IPS-18c (cell line): ENCODE measurements around the gene OLFM1.
A peak's percentile ranks its signal among the peaks of the same experiment; 100 is the strongest.

Experiments used
- H3K4me3 ChIP-seq: 2 replicates; pipeline ENCODE4 v1.7.0; 2013; ENCODE audit warnings: low read depth, mild to moderate bottlenecking, low read length, moderate library complexity; ENCODE audit not compliant: insufficient read depth
- H3K9me3 ChIP-seq: one replicate; pipeline ENCODE4 v1.6.1; 2013; ENCODE audit warnings: mild to moderate bottlenecking, low read length, moderate library complexity; ENCODE audit not compliant: control insufficient read depth, insufficient read depth

The OLFM1 gene

DNA sequence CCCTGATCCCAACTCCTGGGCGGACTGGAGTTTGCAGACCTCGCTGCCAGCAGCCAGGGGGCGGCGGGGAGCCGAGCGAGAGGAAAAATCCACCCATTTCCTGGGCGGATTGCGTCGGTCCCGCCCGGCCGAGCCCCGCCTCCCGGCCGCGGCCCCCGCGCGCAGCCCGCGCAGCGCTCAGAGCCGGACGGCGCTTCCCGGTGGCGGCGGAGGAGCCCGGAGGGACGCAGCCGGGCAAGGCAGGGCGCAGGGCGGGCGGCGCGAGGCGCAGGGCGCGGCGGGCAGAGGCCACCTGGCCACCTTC lies at the start of gene OLFM1:
TSS of gene OLFM1 (plus strand) at position 180 of the 304 bp plus-strand sequence. CDS start 322 bp downstream, outside the sequence.
- no peaks in the 10 kb centered on the region for H3K9me3 ChIP-seq
- H3K4me3 ChIP-seq, result peak within 1 kb of the TSS; percentile 47

DNA sequence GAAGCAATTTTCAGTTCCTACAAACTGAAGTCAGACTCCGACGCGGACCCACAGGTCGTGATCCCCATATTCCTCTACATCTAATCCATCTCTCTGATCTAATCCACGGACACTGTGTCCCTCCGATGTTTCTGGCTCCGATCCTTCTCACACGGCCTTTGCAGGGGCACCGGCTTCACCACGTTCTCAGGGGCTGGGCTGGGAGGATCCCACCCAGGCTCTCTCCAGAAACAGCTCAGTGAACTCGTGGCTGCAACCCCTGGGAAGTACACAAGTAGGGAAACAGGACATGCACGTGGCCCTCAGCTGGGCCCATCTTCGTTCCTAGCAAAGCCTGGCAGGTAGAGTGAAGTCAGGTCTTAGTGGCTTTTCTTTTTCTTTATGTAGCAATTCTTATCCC lies 49.1 kb upstream of the OLFM1 start:
- no peaks in the 10 kb centered on the region for H3K9me3 ChIP-seq
- no peak overlapping the region for H3K4me3 ChIP-seq

DNA sequence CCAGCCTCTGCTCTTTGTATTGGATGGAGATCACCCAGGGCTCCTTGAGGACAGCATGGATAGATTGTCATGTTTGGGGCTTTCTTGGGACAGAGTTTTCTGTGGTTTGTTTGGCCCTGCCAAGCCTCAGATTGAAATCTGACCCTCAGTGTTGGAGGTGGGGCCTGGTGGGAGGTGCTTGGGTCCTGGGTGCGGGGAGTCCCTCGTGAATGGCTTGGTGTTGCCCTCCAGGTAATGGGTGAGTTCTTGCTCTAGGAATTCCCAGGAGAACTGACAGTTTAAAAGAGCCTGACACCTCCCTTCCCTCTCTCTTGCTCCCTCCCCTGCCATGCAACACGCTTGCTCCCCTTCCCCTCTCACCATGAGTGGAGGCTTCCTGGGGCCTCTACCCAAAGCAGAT lies 48.6 kb upstream of the OLFM1 start:
- no peak overlapping the region for H3K4me3 ChIP-seq
- no peaks in the 10 kb centered on the region for H3K9me3 ChIP-seq

DNA sequence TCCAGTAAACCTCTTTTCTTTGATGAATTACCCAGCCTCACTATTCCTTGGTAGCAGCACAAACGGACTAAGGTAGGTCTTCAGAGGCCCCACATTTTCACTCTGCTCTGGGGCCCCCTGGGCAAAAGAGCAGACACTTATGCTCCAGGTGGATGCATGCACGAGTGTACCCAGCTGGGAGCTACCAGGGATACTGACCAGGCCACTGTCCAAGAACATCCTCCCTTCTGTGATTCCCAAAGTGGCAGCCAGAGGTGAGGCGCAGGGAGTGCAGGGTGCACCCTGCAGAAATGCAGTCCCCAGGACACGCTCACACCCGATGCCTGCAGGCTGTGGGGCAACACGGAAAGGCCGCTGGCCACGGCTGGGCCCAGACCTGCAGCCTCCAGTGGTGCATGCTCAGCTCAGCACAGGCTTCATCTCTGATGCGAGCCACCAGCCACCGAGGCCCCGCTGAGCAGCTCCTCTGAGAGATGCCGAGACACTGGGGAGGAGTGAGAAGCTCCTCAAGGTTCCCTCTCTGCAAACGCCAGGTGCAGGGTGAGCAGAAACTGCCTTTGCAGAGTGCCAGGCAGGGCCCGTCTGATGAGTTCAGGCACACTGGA lies 48.1 kb upstream of the OLFM1 start:
- H3K9me3 ChIP-seq, result no peaks in the 10 kb centered on the region
- H3K4me3 ChIP-seq, result no peak overlapping the region

DNA sequence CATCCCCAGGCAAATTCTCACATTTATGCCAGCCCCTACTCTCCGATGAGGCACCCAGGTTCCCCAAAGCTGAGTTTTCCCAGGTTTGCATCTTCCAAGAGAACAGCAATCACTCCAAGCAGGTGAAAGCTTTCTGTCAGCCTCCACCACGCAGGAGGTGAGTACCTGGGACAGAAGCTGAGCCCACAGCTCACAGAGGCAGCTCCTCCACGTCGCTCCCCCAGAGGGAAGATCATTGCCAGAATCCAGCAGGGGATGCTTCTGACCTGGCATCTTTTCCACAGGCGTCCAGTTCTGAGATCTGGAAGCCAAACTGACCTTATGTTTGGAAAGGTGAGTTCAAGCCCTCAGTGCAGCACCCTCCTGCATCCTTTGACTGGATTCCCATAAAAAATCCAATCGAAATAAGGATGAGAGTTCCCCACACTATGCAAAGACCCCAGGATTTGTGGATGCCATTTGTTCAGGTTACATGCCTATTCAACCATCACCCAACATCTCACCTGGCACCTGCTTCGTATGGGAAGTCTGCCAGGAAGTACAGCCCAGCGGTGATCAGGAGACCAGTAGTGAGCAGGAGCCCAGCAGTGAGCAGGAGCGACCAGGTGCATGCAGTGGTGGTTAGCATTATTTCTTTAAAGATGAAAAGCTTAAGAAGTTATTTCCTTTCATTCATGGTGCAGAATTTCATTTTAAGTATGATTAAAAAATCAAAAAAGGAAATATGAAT lies 47.4 kb upstream of the OLFM1 start:
- Histone ChIP-seq H3K9me3 (no peaks in the 10 kb centered on the region), H3K4me3 (no peak overlapping the region)

DNA sequence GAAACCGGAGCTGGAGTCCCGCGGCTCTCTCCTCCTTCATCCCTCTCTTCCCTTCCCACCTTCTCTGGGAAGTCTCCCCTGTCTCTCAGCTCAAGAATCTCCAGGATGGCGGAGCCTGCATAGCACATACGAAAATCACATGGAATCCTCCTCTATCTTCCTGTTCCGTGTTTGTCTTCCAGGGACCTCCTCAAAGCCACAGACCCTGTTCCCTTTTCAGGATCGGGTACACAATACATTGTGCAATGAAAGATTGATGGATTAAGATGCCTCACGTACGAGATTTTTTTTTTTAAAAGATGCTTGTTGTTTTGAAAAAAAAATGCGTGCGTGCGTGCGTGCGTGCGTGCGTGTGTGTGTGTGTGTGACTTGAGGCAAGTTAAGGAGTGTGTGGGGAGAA lies 46.6 kb upstream of the OLFM1 start:
- H3K4me3 ChIP-seq, result no peak overlapping the region
- H3K9me3 ChIP-seq, result no peaks in the 10 kb centered on the region

DNA sequence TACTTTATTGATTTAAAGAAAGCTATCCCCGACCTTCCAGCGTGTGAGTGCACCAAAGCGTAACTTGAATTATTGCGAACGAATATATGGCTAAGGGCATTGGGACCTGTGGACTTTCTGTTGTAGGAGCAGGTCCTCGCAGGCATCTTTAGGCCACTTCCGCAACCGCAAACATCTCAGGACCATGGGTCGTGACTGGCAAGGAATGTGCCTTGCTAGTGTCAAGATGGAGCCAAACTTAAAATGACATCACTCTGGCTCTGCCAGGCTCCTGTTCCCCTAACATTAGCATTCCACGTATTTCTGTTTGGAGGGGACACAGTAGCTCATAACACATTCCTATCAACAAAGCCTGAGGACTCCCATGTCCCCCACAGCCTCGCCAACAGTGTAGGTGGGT lies 44.1 kb upstream of the OLFM1 start:
- Histone ChIP-seq H3K4me3 (no peak overlapping the region), H3K9me3 (no peaks in the 10 kb centered on the region)

DNA sequence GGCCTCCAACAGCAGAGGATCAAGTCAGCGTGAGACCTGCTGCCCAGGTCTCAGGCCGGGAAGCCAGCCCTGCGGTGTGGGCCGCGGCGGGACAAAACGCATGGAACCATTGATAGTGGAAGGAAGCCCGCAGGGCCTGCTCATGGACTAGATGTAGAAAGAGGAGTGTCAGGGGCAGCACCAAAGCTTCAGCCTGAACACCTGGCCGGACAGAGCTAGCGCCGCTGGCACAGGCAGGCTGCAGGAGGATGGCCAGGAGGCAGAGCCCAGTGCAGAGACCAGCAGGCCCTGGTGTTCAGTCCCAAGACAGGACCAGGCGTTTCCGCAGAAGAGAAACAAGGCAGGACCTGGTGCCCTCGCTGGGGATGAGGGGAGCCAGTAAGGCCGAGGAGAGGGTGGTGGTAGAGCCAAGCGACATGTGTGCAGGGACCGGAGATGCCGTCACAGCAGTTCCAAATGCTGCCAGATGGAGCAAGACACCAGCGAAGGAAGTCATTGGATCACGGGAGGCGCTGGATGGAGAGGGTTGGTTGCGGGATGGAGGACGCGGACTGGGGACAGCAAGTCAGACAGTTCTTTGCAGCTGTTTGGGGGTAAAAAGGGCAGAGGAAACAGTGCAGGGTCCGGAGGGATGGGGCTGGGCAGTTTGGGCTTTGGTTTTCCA lies 42.1 kb upstream of the OLFM1 start:
- no peak overlapping the region for H3K4me3 ChIP-seq
- H3K9me3 ChIP-seq, result no peaks in the 10 kb centered on the region

DNA sequence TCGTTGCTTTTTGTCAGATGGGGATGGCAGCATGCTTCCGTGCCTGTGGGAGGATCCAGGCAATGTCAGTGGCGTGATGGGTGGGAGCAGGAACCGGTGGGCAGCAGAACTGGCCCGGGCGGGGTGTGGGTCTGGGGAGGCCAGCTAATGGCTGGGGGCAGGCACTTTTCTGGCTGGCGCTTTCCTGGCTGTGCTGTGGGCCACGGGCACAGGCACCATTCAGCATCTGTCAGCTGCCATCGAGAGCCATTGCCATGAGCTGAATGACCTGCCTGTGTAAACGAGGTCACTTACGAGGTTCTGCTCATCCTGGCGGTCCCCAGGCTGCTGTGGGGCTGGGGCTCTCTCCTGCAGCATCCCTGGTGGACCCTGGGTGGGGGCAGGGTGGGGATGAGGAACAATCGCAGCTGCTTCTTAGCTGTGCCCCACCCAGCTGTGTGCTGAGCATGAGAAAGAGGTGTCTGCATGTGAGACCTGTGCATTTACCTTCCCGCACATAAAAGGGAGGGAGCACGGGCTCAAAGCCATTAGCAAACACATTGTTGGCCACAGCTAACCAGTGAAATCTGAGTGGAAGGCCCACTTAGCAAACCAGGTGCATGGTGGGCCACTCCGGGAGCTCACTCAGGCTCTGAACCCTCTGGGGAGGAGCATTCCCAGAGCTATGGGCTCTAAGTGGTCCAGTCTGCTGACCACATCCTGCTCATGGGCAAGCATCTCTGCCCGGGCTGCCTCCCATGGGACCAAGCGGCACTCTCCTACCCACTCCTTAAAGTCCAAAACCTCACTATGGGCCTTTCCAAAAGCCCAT lies 41.3 kb upstream of the OLFM1 start:
- Histone ChIP-seq H3K4me3 (no peak overlapping the region), H3K9me3 (no peaks in the 10 kb centered on the region)

DNA sequence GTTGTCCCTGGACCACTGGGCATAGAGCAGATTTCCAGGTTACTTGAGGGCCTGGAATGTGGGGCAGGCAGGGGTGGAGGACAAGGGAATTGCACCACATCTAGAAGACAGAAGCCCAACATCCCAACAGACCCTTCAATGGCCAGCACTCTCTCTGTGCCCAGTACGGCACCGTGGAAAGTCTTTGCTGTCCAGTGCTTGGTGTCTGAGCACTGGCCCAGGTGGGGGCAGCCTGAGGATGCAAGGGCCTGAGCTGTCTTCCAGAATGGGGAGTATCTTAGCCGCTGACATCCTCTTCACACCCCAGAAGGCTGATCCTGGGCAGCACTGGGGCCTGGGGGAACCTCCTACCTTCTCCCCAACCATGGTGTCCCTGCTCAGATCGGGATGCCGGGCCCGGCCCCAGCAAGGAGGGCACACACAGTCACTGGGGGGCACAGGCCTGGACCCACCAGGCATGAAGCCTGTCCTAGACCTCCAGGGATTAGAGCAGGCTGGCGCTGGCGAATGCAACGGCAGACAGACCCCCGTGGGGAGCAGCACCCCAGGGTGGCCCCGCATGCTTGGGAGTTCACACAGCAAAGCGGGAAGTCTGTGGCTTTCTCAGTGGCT lies 40.6 kb upstream of the OLFM1 start:
- no peaks in the 10 kb centered on the region for H3K9me3 ChIP-seq
- no peak overlapping the region for H3K4me3 ChIP-seq

DNA sequence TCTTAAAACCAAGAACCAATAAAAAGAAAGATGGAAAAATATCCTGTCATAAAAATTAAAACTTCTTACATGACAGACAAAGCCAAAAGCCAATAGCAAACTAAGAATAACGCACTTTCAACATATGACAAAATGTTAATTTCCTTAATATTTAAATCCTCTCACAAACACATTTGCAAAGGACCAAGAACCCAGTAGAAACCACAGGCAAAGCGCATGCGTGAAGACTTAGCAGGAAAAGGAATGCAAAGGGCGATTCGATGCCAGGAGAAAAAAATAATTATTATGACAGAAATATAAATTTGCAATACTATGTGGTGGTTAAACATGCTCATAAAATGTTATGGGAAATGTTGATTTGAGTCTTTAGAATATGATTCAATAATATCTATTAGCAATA lies 39.9 kb upstream of the OLFM1 start:
- H3K9me3 ChIP-seq, result no peaks in the 10 kb centered on the region

DNA sequence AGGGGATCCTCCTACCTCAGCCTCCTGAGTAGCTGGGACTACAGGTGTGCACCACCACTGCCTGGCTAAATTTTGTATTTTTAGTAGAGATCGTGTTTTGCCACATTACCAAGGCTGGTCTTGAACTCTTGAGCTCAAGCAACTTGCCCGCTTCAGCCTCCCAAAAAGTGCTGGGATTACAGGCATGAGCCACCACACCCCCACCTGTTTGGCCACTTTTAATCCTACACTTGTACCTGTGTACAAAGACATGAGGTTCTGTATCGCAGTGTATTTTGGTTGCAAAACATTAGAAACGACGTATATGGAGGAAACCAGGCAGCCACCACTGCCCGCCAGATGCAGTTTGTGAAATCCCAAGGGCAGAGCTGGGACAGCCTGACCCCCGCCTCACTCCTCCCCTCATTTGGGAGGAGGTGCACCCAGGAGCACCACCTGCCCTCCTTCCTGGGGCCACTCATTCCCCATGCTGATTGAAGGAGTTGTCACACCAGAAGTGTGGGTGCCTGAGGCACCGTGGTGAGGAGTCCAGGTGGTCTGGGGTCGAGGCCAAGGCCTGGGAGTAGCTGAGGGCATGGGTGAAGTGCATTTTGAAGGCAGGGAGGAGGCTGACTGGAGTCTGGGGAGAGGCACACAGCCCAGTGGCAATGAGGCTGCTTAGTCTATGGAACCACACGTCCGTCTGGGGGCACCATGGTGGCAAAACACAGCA lies 39.3 kb upstream of the OLFM1 start:
- no peak overlapping the region for H3K4me3 ChIP-seq
- H3K9me3 ChIP-seq, result no peaks in the 10 kb centered on the region

More for the DNA sequence above, 39.9 kb upstream of the OLFM1 start:
- no peak overlapping the region for H3K4me3 ChIP-seq

DNA sequence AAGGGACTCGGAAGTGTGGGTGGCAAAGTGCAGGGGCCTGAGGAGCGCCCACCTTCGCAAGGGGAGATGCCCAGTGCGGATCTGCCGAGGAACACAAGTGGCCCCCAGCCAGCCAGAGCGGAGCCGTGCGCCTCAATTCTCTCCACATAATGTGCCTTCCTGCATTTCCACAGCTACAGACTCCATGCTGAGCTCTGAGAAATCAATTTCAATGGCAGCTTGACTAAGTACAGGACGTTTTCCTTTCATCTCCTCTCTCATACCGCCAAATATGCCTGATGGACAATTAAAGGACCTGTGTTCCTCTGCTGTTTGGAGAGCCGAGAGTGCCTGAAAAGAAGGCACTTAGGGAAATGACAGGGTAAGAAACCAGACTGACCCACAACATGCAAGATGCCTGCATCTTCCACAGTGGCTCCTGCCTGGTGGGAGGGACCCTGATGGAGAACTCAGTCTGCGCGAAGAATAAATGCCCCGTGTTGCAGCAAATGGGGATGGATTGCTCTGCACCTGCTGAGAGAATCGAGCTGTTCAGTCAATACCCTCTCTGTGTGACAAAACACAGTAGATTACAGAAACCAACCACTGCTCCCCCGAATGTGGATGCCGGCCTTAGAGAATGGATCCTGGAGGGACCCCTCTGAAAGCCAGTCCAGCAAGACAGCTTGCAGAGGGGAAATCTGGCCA lies 38.6 kb upstream of the OLFM1 start:
- Histone ChIP-seq H3K9me3 (no peaks in the 10 kb centered on the region), H3K4me3 (no peak overlapping the region)

DNA sequence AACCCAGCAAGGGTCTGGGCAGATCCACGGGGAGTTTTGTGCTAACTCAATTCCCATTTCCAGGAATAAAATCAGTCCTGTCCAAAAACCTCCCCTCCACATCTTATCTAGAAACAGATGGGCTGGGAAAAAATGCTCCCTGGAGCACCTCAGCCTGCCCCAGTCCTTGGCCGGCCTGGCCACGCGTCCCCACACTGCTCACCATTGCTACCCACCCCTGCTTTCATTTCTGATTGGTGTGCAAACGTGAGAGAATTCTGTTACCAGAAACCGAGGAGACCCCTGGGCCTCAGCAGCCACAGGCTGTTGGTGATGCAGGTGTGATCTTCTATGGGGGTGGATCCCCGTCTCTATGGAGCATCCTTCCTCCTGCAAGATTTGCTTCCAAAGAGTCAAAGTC lies 38.0 kb upstream of the OLFM1 start:
- Histone ChIP-seq H3K9me3 (no peaks in the 10 kb centered on the region), H3K4me3 (no peak overlapping the region)

DNA sequence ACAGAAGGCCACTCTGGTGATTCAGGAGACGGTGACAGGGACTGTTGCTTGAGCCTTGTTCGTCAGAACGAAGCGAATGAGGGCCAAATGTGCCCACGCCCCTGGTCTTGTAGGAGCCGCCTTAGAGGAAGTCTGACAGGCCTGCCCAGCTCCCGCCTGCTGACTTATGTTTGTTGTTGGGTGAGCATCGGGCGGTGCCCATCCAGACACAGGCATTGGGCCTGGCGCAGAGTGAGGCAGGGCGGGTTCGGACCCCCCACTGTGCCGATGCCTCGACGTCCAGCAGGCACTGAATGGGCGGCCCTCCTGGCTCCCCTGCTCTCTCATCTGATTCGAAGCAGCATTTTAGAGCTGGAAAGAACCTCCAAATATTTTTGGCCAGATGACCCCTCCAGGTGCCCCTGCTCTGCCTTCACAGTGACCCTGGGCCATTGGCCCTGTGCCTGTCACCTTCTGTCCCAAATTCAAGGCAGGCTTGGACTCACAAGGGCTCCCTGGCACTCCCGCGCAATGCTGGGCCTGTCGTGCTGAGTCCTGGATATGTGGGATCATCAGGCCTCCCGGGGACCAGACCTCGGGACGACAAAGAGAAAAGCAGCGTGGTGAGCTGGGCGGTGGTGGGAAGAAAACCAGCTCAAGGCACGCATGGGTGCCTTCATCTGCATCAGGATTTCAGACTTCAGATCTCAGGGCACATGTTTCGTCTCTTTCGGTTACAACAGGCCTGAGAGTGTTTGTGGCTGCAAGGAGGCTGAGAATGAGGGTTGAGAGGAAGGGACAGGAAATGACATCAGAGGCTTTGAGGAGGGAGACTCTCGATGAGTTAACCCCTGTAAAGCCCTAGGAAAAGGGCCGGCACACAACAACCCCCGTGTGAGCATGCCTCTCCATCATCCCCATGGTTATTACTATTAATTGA lies 37.1 kb upstream of the OLFM1 start:
- no peaks in the 10 kb centered on the region for H3K9me3 ChIP-seq
- H3K4me3 ChIP-seq, result no peak overlapping the region
